GM12878 (cell line): ENCODE data around the gene PORCN. TPM values are rescaled to one million over a fixed set of nuclear protein-coding genes. Genes with fewer than 3 reads are reported as not detected.

Source experiments
- ATAC-seq: fragments of 200-7000 bp; cut with Tn5 transposase; 3 replicates; pipeline ENCODE4 v1.9.1; 2020; ENCODE audit warnings: mild to moderate bottlenecking, moderate library complexity
- BruUV-seq: library from RNA; stranded (reverse); fragments of 400-500 nt; replicated peaks from 2 replicates; lab custom pipeline; 2021; lab: Mats Ljungman, UMichigan
- CTCF ChIA-PET: fragments of 300-600 bp; sonication (Branson Sonifier 250); formaldehyde crosslinking; extraction: SDS; loops from one replicate; lab custom pipeline; 2021; ENCODE audit warnings: inconsistent platforms; lab: Yijun Ruan, JAX
- POLR2A ChIA-PET: fragments of 350-600 bp; formaldehyde crosslinking; extraction: SDS; loops from one replicate; lab custom pipeline; 2021; ENCODE audit warnings: inconsistent platforms; lab: Charles Lee
- RAD21 ChIA-PET: fragments of 300-600 bp; sonication (Branson Sonifier 250); formaldehyde crosslinking; loops from one replicate; lab custom pipeline; 2023; ENCODE audit warnings: antibody characterized with exemption; ENCODE audit not compliant: unreplicated experiment; lab: Charles Lee
- SMC1A ChIA-PET: fragments of 300-600 bp; sonication (Branson Sonifier 250); formaldehyde crosslinking; loops from one replicate; lab custom pipeline; 2023; ENCODE audit not compliant: unreplicated experiment, uncharacterized antibody; lab: Charles Lee
- DNase-seq: peaks from one replicate; pipeline ENCODE4 v3.0.0-alpha.2; 2011; ENCODE audit warnings: low read depth, low spot score
- FAIRE-seq: peaks from 3 replicates; lab custom pipeline; 2011; peaks lifted over from hg19 to GRCh38; lab: Jason Lieb, UNC
- H2AFZ ChIP-seq: 2 replicates; pipeline ENCODE4 v1.6.0; 2011; ENCODE audit warnings: low read depth, low read length, control low read depth; ENCODE audit not compliant: control insufficient read depth
- H3K27ac ChIP-seq: 2 replicates; pipeline ENCODE4 v1.5.1; 2011; ENCODE audit warnings: control low read depth; ENCODE audit not compliant: control insufficient read depth, insufficient read depth
- H3K27me3 ChIP-seq, 2 experiments: replicated peaks in 1 of 2; 2 replicates each; pipeline versions ENCODE4 v1.6.0 to v1.6.1; 2011; ENCODE audit warnings: low read length in 1 of 2; ENCODE audit not compliant: control insufficient read depth in 2 of 2, insufficient read depth in 2 of 2
- H3K36me3 ChIP-seq, 2 experiments: 2 replicates each; pipeline ENCODE4 v1.5.1; 2011; ENCODE audit warnings: low read length in 1 of 2; ENCODE audit not compliant: control insufficient read depth in 2 of 2, insufficient read depth in 2 of 2
- H3K4me1 ChIP-seq: 2 replicates; pipeline ENCODE4 v1.6.1; 2011; ENCODE audit warnings: mild to moderate bottlenecking, low read length, moderate library complexity, mixed read lengths; ENCODE audit not compliant: control insufficient read depth, insufficient read depth
- H3K4me2 ChIP-seq: 2 replicates; pipeline ENCODE4 v1.6.0; 2011; ENCODE audit warnings: control low read depth; ENCODE audit not compliant: control insufficient read depth, insufficient read depth
- H3K4me3 ChIP-seq: fragments of 200-600 bp; sonication (generic); 2 replicates; pipeline ENCODE4 v1.5.1; 2016
- H3K79me2 ChIP-seq: 2 replicates; pipeline ENCODE4 v1.6.0; 2011; ENCODE audit warnings: low read length; ENCODE audit not compliant: control insufficient read depth, insufficient read depth
- H3K9ac ChIP-seq: 2 replicates; pipeline ENCODE4 v1.8.0; 2011; ENCODE audit warnings: low read length, control low read depth, mixed read lengths; ENCODE audit not compliant: control insufficient read depth, insufficient read depth
- H3K9me3 ChIP-seq: replicated peaks from 3 replicates; pipeline ENCODE4 v1.5.1; 2011; ENCODE audit warnings: mild to moderate bottlenecking, low read length; ENCODE audit not compliant: control insufficient read depth, insufficient read depth
- H4K20me1 ChIP-seq: 2 replicates; pipeline ENCODE4 v1.6.0; 2011; ENCODE audit not compliant: control insufficient read depth, insufficient read depth
- EED ChIP-seq: sonication (generic); IDR thresholded peaks from 2 replicates; pipeline ENCODE4 v1.6.1; 2016; ENCODE audit warnings: antibody characterized with exemption, low read depth
- EP300 ChIP-seq, 2 experiments: fragments of 150-350 bp in 1 of 2; IDR thresholded peaks; 2 replicates each; pipeline ENCODE4 v1.6.1; 2011 to 2012; ENCODE audit warnings: low read depth in 2 of 2, low read length in 2 of 2, borderline replicate concordance in 1 of 2, improper control_type of control experiment in 1 of 2, inconsistent platforms in 1 of 2; ENCODE audit not compliant: control insufficient read depth in 1 of 2
- IKZF2 ChIP-seq, 2 experiments: fragments of 450-650 bp; IDR thresholded peaks; 2 replicates each; pipeline ENCODE4 v1.6.1; 2017; ENCODE audit warnings: mild to moderate bottlenecking in 2 of 2, moderate library complexity in 2 of 2
- IRF4 ChIP-seq: IDR thresholded peaks from 2 replicates; pipeline ENCODE4 v1.6.1; 2011; ENCODE audit warnings: low read depth, low read length
- NFXL1 ChIP-seq: fragments of 450-650 bp; IDR thresholded peaks from 2 replicates; pipeline ENCODE4 v1.6.1; 2017; ENCODE audit warnings: antibody characterized with exemption, mild to moderate bottlenecking, borderline replicate concordance
- NR2C2 ChIP-seq: IDR thresholded peaks from 2 replicates; pipeline ENCODE4 v1.6.1; 2011; ENCODE audit warnings: borderline replicate concordance, low read depth; ENCODE audit not compliant: control insufficient read depth, insufficient read length
- PAX8 ChIP-seq: fragments of 450-650 bp; IDR thresholded peaks from 2 replicates; pipeline ENCODE4 v1.6.1; 2017; ENCODE audit warnings: mild to moderate bottlenecking, moderate library complexity
- POLR2AphosphoS5 ChIP-seq: IDR thresholded peaks from 2 replicates; pipeline ENCODE4 v1.6.1; 2011; ENCODE audit warnings: mild to moderate bottlenecking, low read length, inconsistent platforms
- RBBP5 ChIP-seq: fragments of 200-600 bp; sonication (generic); conservative IDR thresholded peaks from 2 replicates; pipeline ENCODE4 v1.6.1; 2016
- RCOR1 ChIP-seq: conservative IDR thresholded peaks from 2 replicates; pipeline ENCODE4 v1.6.1; 2012; ENCODE audit warnings: low read depth, low read length, improper control_type of control experiment
- TCF12 ChIP-seq: IDR thresholded peaks from 2 replicates; pipeline ENCODE4 v1.6.1; 2011; ENCODE audit warnings: low read depth, mild to moderate bottlenecking, low read length
- ZNF24 ChIP-seq: fragments of 450-650 bp; IDR thresholded peaks from 2 replicates; pipeline ENCODE4 v1.6.1; 2017; ENCODE audit warnings: antibody characterized with exemption, mild to moderate bottlenecking
- ZNF274 ChIP-seq: IDR thresholded peaks from one replicate; pipeline ENCODE4 v1.8.0; 2011; ENCODE audit not compliant: insufficient read length, insufficient read depth
- WGBS: methylation state at CpG from one replicate; pipeline ENCODE4 v1.1.6; 2016; ENCODE audit warnings: low lambda C conversion rate; ENCODE audit not compliant: insufficient replicate concordance, insufficient coverage; ENCODE audit errors: missing lambda C conversion rate; 5-methylcytosine and 5-hydroxymethylcytosine counted together
- in situ Hi-C: fragments of 300-500 bp; cut with MboI; formaldehyde crosslinking; loops from 9 replicates; pipeline ENCODE4 v1.14.3; 2018; ENCODE audit warnings: mixed read lengths
- intact Hi-C: fragments of 100-400 bp; cut with micrococcal nuclease; formaldehyde crosslinking; loops from one replicate; pipeline ENCODE4 v1.14.2; 2022; ENCODE audit not compliant: unreplicated experiment
- polyA plus RNA-seq, 11 experiments: library from polyadenylated mRNA; depleted of rRNA in 4 of 11; unstranded in 6 of 11; stranded (reverse) in 5 of 11; fragments of >200 nt; fragmentation: Nextera tagmentation in 4 of 11; fragmentation: Illumina TruSeq in 1 of 11; extraction: Ambion mirVana in 4 of 11; extraction: Trizol in 1 of 11; gene quantifications; 1 replicate in 1 of 11; 2 replicates in 10 of 11; pipeline versions ENCODE4 v1.2.1 to v1.2.3, GENCODE V29; 2011 to 2016; ENCODE audit warnings: inconsistent platforms in 2 of 11, missing spikeins in 2 of 11, low read depth in 1 of 11
- total RNA-seq, 4 experiments: library from RNA; depleted of rRNA in 3 of 4; stranded (reverse); fragments of >200 nt in 3 of 4; fragmentation: Illumina TruSeq in 1 of 4; extraction: Trizol in 1 of 4; gene quantifications; 2 replicates each; pipeline versions ENCODE4 v1.2.1 to v1.2.3, GENCODE V29; 2013 to 2021
- TF ChIP-seq, protein P1 (sequence below): fragments of 450-650 bp; IDR thresholded peaks from 2 replicates; pipeline ENCODE4 v1.6.1; 2017; ENCODE audit warnings: borderline replicate concordance
- TF ChIP-seq, protein P2 (sequence below): fragments of 450-650 bp; IDR thresholded peaks from 2 replicates; pipeline ENCODE4 v1.6.1; 2017; ENCODE audit warnings: mild to moderate bottlenecking
- TF ChIP-seq, protein P3 (sequence below): fragments of 450-650 bp; IDR thresholded peaks from 2 replicates; pipeline ENCODE4 v1.6.1; 2017; ENCODE audit warnings: antibody characterized with exemption, mild to moderate bottlenecking, moderate library complexity
- TF ChIP-seq, protein P4 (sequence below): IDR thresholded peaks from 2 replicates; pipeline ENCODE4 v1.6.1; 2011; ENCODE audit warnings: borderline replicate concordance, low read depth, mild to moderate bottlenecking, moderate library complexity, low read length; ENCODE audit not compliant: insufficient read depth, poor library complexity, severe bottlenecking

The PORCN gene
- total and polyA plus RNA-seq, 10 of the 15 experiments (the other 5 are each of a cell fraction or from before 2014, with no cell fraction given): 0.27 to 21.0 (median 14.1) TPM

- ChIA-PET SMC1A (no interaction called here), RAD21 (no interaction called here), CTCF (no interaction called here), POLR2A (no interaction called here)
- H3K4me3 ChIP-seq: no peak overlapping the region
- intact Hi-C loops (no loop called here), in situ Hi-C loops (no loop called here)
- H3K4me1 ChIP-seq: no peaks in the 10 kb centered on the region; the same call in 1 of the 2 replicates
- H4K20me1 ChIP-seq: no peaks in the 10 kb centered on the region
- no peaks in the 10 kb centered on the region for H3K79me2 ChIP-seq
- no peak for ATAC-seq
- no peak overlapping the region for H3K9ac ChIP-seq
- H3K9me3 ChIP-seq: no peaks in the 10 kb centered on the region
- WGBS: 72% methylated on average over 7 of the region's 7 CpGs
- no peaks in the 10 kb centered on the region for H3K27me3 ChIP-seq
- no peak overlapping the region for H3K4me2 ChIP-seq
- H2AFZ ChIP-seq: no peak overlapping the region
- DNase-seq: no peak
- no peak overlapping the region for H3K27ac ChIP-seq
- no peak for FAIRE-seq
- H3K36me3 ChIP-seq: no peaks in the 10 kb centered on the region
- BruUV-seq: no TSS peak
- TF ChIP-seq EED (no peak), RBBP5 (no peak), EP300 (IDR thresholded peaks at IDR 0.05; ENCODE audit: borderline replicate concordance in 1 of 2, control insufficient read depth in 1 of 2, low read depth in 2 of 2, low read length in 2 of 2) (no peak), IKZF2 (IDR thresholded peaks at IDR 0.05) (no peak), RCOR1 (no peak), IRF4 (no peak), NFXL1 (no peak), ZNF24 (no peak), NR2C2 (no peak), PAX8 (no peak), POLR2AphosphoS5 (no peak), TCF12 (no peak), ZNF274 (no peak)
- TF ChIP-seq, protein P1, sequence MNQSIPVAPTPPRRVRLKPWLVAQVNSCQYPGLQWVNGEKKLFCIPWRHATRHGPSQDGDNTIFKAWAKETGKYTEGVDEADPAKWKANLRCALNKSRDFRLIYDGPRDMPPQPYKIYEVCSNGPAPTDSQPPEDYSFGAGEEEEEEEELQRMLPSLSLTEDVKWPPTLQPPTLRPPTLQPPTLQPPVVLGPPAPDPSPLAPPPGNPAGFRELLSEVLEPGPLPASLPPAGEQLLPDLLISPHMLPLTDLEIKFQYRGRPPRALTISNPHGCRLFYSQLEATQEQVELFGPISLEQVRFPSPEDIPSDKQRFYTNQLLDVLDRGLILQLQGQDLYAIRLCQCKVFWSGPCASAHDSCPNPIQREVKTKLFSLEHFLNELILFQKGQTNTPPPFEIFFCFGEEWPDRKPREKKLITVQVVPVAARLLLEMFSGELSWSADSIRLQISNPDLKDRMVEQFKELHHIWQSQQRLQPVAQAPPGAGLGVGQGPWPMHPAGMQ: no peak
- TF ChIP-seq, protein P2, sequence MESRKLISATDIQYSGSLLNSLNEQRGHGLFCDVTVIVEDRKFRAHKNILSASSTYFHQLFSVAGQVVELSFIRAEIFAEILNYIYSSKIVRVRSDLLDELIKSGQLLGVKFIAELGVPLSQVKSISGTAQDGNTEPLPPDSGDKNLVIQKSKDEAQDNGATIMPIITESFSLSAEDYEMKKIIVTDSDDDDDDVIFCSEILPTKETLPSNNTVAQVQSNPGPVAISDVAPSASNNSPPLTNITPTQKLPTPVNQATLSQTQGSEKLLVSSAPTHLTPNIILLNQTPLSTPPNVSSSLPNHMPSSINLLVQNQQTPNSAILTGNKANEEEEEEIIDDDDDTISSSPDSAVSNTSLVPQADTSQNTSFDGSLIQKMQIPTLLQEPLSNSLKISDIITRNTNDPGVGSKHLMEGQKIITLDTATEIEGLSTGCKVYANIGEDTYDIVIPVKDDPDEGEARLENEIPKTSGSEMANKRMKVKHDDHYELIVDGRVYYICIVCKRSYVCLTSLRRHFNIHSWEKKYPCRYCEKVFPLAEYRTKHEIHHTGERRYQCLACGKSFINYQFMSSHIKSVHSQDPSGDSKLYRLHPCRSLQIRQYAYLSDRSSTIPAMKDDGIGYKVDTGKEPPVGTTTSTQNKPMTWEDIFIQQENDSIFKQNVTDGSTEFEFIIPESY: no peak
- TF ChIP-seq, protein P3, sequence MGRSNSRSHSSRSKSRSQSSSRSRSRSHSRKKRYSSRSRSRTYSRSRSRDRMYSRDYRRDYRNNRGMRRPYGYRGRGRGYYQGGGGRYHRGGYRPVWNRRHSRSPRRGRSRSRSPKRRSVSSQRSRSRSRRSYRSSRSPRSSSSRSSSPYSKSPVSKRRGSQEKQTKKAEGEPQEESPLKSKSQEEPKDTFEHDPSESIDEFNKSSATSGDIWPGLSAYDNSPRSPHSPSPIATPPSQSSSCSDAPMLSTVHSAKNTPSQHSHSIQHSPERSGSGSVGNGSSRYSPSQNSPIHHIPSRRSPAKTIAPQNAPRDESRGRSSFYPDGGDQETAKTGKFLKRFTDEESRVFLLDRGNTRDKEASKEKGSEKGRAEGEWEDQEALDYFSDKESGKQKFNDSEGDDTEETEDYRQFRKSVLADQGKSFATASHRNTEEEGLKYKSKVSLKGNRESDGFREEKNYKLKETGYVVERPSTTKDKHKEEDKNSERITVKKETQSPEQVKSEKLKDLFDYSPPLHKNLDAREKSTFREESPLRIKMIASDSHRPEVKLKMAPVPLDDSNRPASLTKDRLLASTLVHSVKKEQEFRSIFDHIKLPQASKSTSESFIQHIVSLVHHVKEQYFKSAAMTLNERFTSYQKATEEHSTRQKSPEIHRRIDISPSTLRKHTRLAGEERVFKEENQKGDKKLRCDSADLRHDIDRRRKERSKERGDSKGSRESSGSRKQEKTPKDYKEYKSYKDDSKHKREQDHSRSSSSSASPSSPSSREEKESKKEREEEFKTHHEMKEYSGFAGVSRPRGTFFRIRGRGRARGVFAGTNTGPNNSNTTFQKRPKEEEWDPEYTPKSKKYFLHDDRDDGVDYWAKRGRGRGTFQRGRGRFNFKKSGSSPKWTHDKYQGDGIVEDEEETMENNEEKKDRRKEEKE: no peak
- TF ChIP-seq, protein P4, sequence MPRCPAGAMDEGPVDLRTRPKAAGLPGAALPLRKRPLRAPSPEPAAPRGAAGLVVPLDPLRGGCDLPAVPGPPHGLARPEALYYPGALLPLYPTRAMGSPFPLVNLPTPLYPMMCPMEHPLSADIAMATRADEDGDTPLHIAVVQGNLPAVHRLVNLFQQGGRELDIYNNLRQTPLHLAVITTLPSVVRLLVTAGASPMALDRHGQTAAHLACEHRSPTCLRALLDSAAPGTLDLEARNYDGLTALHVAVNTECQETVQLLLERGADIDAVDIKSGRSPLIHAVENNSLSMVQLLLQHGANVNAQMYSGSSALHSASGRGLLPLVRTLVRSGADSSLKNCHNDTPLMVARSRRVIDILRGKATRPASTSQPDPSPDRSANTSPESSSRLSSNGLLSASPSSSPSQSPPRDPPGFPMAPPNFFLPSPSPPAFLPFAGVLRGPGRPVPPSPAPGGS: no peak
These were observed 4.5 kb upstream of the PORCN start for GRCh38 chrX:48504261-48504660.
